DND-41 (cell line): ENCODE results near the gene ALDH1L1.

Experiments
- ATAC-seq: fragments of 200-7000 bp; cut with Tn5 transposase; 3 replicates; pipeline ENCODE4 v1.9.1; 2021; ENCODE audit warnings: low read depth; ENCODE audit not compliant: insufficient read depth
- DNase-seq: peaks from one replicate; pipeline ENCODE4 v3.0.0-alpha.2; 2020
- H2AFZ ChIP-seq: 2 replicates; pipeline ENCODE4 v1.6.0; 2012; ENCODE audit warnings: low read depth, low read length
- H3K27ac ChIP-seq: 2 replicates; pipeline ENCODE4 v1.5.1; 2012; ENCODE audit warnings: low read length, inconsistent platforms
- H3K27me3 ChIP-seq: fragments of 200-600 bp; sonication (generic); 2 replicates; pipeline ENCODE4 v1.6.0; 2012; ENCODE audit warnings: low read length, mild to moderate bottlenecking, inconsistent platforms; ENCODE audit not compliant: insufficient read depth, poor library complexity
- H3K36me3 ChIP-seq: 2 replicates; pipeline ENCODE4 v1.5.1; 2012; ENCODE audit warnings: low read length, inconsistent platforms; ENCODE audit not compliant: insufficient read depth
- H3K4me1 ChIP-seq: 2 replicates; pipeline ENCODE4 v1.5.1; 2012; ENCODE audit warnings: mild to moderate bottlenecking, low read length; ENCODE audit not compliant: insufficient read depth
- H3K4me2 ChIP-seq: 2 replicates; pipeline ENCODE4 v1.6.0; 2012; ENCODE audit warnings: mild to moderate bottlenecking, moderate library complexity, low read length, inconsistent platforms; ENCODE audit not compliant: insufficient read depth
- H3K4me3 ChIP-seq, 2 experiments: fragments of 200-600 bp in 1 of 2; shearing (Covaris generic) in 1 of 2; 2 replicates each; pipeline ENCODE4 v1.5.1; 2012 to 2016; ENCODE audit warnings: inconsistent platforms in 2 of 2, low read length in 2 of 2, mild to moderate bottlenecking in 2 of 2, low read depth in 1 of 2, moderate library complexity in 1 of 2
- H3K79me2 ChIP-seq: 2 replicates; pipeline ENCODE4 v1.6.0; 2012; ENCODE audit warnings: low read length, inconsistent platforms; ENCODE audit not compliant: insufficient read depth
- H3K9ac ChIP-seq: 2 replicates; pipeline ENCODE4 v1.6.0; 2012; ENCODE audit warnings: low read depth, mild to moderate bottlenecking, inconsistent platforms, low read length, moderate library complexity
- H3K9me3 ChIP-seq: 2 replicates; pipeline ENCODE4 v1.5.1; 2012; ENCODE audit warnings: low read length, moderate library complexity, mild to moderate bottlenecking, inconsistent platforms; ENCODE audit not compliant: insufficient read depth, severe bottlenecking
- H4K20me1 ChIP-seq: 2 replicates; pipeline ENCODE4 v1.6.0; 2012; ENCODE audit warnings: low read length; ENCODE audit not compliant: insufficient read depth
- EZH2 ChIP-seq: IDR thresholded peaks from 3 replicates; pipeline ENCODE4 v1.6.1; 2012; ENCODE audit warnings: borderline replicate concordance, low read depth, mild to moderate bottlenecking, moderate library complexity, low read length, inconsistent platforms; ENCODE audit not compliant: severe bottlenecking
- TF ChIP-seq, protein P1 (sequence below): IDR thresholded peaks from 2 replicates; pipeline ENCODE4 v1.5.1; 2012; ENCODE audit warnings: borderline replicate concordance, low read length, moderate library complexity, mild to moderate bottlenecking; ENCODE audit not compliant: poor library complexity, severe bottlenecking; ENCODE audit errors: extremely low read depth

Gene ALDH1L1

DNA sequence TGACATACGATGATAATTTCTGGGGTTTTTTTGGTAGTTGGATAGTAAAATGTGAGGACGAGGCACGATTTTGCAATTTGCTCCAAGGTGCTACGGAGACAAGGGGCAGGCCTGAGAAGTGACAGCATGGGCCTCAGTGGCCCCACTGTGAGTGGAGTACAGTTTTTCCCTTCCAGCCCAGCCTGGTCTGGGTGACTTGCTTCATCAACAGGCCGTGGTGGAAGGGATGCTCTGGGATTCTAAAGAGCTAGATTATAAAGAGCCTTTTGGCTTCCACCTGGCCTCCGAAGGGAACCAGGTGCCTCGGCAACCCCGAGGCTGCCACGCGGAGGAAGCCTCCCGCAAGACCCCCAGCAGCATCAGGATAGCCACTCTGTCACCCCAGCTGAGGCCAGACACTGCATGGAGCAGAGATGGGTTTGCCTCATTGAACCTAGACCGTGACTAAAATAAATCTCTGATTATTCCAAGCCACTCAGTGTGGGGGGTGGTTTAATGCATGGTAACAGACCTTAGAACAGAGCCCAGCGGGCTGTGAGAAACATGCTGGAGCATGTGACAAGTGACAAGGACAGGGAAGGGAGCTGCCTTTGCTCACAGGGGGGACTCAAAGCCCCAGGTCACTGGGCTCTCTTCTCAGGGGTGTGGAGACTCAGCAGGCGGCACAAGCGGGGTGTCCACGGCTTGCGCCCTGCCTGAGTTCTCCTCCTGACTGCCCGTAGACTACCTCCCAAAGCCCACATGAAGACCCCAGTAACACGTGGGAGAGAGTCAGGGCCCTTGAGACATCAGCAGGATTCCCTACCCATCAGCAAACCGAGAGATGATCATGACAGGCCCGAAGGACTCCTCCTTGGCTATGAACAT lies 73.8 kb downstream of the ALDH1L1 start:
- H3K4me3 ChIP-seq, result no peak overlapping the region
- no peak overlapping the region for H3K4me2 ChIP-seq
- TF ChIP-seq, protein P1, sequence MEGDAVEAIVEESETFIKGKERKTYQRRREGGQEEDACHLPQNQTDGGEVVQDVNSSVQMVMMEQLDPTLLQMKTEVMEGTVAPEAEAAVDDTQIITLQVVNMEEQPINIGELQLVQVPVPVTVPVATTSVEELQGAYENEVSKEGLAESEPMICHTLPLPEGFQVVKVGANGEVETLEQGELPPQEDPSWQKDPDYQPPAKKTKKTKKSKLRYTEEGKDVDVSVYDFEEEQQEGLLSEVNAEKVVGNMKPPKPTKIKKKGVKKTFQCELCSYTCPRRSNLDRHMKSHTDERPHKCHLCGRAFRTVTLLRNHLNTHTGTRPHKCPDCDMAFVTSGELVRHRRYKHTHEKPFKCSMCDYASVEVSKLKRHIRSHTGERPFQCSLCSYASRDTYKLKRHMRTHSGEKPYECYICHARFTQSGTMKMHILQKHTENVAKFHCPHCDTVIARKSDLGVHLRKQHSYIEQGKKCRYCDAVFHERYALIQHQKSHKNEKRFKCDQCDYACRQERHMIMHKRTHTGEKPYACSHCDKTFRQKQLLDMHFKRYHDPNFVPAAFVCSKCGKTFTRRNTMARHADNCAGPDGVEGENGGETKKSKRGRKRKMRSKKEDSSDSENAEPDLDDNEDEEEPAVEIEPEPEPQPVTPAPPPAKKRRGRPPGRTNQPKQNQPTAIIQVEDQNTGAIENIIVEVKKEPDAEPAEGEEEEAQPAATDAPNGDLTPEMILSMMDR, result no peak
- no peak for TF ChIP-seq EZH2
- no peaks in the 10 kb centered on the region for H3K27me3 ChIP-seq
- no peaks in the 10 kb centered on the region for H3K9me3 ChIP-seq
- no peaks in the 10 kb centered on the region for H3K79me2 ChIP-seq
- H4K20me1 ChIP-seq, result no peaks in the 10 kb centered on the region
- no peaks in the 10 kb centered on the region for H3K4me1 ChIP-seq
- H3K9ac ChIP-seq, result no peak overlapping the region
- ATAC-seq (no peak), DNase-seq (no peak)
- H3K36me3 ChIP-seq, result no peaks in the 10 kb centered on the region
- no peak overlapping the region for H2AFZ ChIP-seq
- H3K27ac ChIP-seq, result no peak overlapping the region

- DNase-seq (no peak), ATAC-seq (no peak)
- Histone ChIP-seq H3K36me3 (no peaks in the 10 kb centered on the region), H4K20me1 (no peaks in the 10 kb centered on the region), H3K9ac (no peak overlapping the region), H2AFZ (no peak overlapping the region), H3K4me3 (no peak overlapping the region), H3K4me2 (no peak overlapping the region), H3K27me3 (no peaks in the 10 kb centered on the region), H3K4me1 (no peaks in the 10 kb centered on the region), H3K79me2 (no peaks in the 10 kb centered on the region), H3K27ac (no peak overlapping the region), H3K9me3 (no peaks in the 10 kb centered on the region)
- TF ChIP-seq, protein P1, result no peak
- TF ChIP-seq EZH2, result no peak
Measured at GRCh38 chr3:126105691-126106187, 74.6 kb downstream of the ALDH1L1 start.

- Histone ChIP-seq H3K36me3 (no peaks in the 10 kb centered on the region), H3K9me3 (no peaks in the 10 kb centered on the region), H2AFZ (no peak overlapping the region), H3K79me2 (no peaks in the 10 kb centered on the region), H4K20me1 (no peaks in the 10 kb centered on the region), H3K4me3 (no peak overlapping the region), H3K9ac (no peak overlapping the region), H3K4me2 (no peak overlapping the region), H3K4me1 (no peaks in the 10 kb centered on the region), H3K27me3 (no peaks in the 10 kb centered on the region), H3K27ac (no peak overlapping the region)
- DNase-seq, result no peak
- TF ChIP-seq, protein P1, result no peak
- no peak for TF ChIP-seq EZH2
- ATAC-seq, result no peak
Measured at GRCh38 chr3:126104742-126105605, 75.4 kb downstream of the ALDH1L1 start.
